A549 (cell line): ENCODE measurements around the gene ARHGEF10L.

Experiments used
- BCL3 ChIP-seq: fragments of >200 bp; sonication (Bioruptor Twin); formaldehyde crosslinking; IDR thresholded peaks from 3 replicates; pipeline ENCODE4 v1.6.1; 2016
- CTCF ChIP-seq: fragments of >200 bp; sonication (Bioruptor Twin); formaldehyde crosslinking; IDR thresholded peaks from 3 replicates; pipeline ENCODE4 v1.5.1; 2016
- EP300 ChIP-seq, 2 experiments: fragments of >200 bp; sonication (Bioruptor Twin); formaldehyde crosslinking; IDR thresholded peaks; 2 replicates in 1 of 2; 3 replicates in 1 of 2; pipeline ENCODE4 v1.6.1; 2016 to 2017
- ESRRA ChIP-seq: fragments of 150-350 bp; IDR thresholded peaks from 2 replicates; pipeline ENCODE4 v1.6.1; 2014; ENCODE audit warnings: mild to moderate bottlenecking, low read length, borderline replicate concordance
- GATA3 ChIP-seq: IDR thresholded peaks from 2 replicates; pipeline ENCODE4 v1.6.1; 2012; ENCODE audit warnings: borderline replicate concordance
- MAX ChIP-seq: IDR thresholded peaks from 2 replicates; pipeline ENCODE4 v1.6.1; 2012
- POLR2A ChIP-seq: IDR thresholded peaks from 2 replicates; pipeline ENCODE4 v1.6.1; 2012; ENCODE audit warnings: mild to moderate bottlenecking, low read length
- RAD21 ChIP-seq, 2 experiments: fragments of >200 bp in 1 of 2; sonication (Bioruptor Twin) in 1 of 2; formaldehyde crosslinking in 1 of 2; IDR thresholded peaks in 1 of 2; conservative IDR thresholded peaks in 1 of 2; 2 replicates in 1 of 2; 3 replicates in 1 of 2; pipeline ENCODE4 v1.6.1; 2012 to 2018; ENCODE audit warnings: inconsistent platforms in 1 of 2
- REST ChIP-seq: fragments of 200-600 bp; sonication (generic); IDR thresholded peaks from 2 replicates; pipeline ENCODE4 v1.6.1; 2016; ENCODE audit warnings: antibody characterized with exemption, mild to moderate bottlenecking, moderate library complexity
- RFX5 ChIP-seq: fragments of 450-650 bp; IDR thresholded peaks from 2 replicates; pipeline ENCODE4 v1.7.1; 2014; ENCODE audit warnings: antibody characterized with exemption, mild to moderate bottlenecking, moderate library complexity
- SMC3 ChIP-seq: fragments of >200 bp; sonication (Bioruptor Twin); formaldehyde crosslinking; IDR thresholded peaks from 3 replicates; pipeline ENCODE4 v1.6.1; 2018; ENCODE audit warnings: inconsistent platforms
- ZFP36 ChIP-seq: fragments of 450-650 bp; IDR thresholded peaks from 2 replicates; pipeline ENCODE4 v1.6.1; 2014; ENCODE audit warnings: borderline replicate concordance; ENCODE audit not compliant: partially characterized antibody

GRCh38 chr1:17496419-17496818 is 43.1 kb upstream of the ARHGEF10L start:
- no peak for TF ChIP-seq MAX
- TF ChIP-seq GATA3, result no peak
- no peak for TF ChIP-seq CTCF
- no peak for TF ChIP-seq RAD21 (conservative IDR thresholded peaks at IDR 0.05 in 1 of 2, IDR thresholded peaks at IDR 0.05 in 1 of 2)
- TF ChIP-seq SMC3, result no peak
- no peak for TF ChIP-seq ZFP36
- no peak for TF ChIP-seq ESRRA
- no peak for TF ChIP-seq BCL3
- TF ChIP-seq RFX5, result no peak
- TF ChIP-seq POLR2A, result no peak
- TF ChIP-seq EP300 (IDR thresholded peaks at IDR 0.05), result no peak
- TF ChIP-seq REST, result no peak
